ENCODE data around the gene PPARGC1A.

DNA sequence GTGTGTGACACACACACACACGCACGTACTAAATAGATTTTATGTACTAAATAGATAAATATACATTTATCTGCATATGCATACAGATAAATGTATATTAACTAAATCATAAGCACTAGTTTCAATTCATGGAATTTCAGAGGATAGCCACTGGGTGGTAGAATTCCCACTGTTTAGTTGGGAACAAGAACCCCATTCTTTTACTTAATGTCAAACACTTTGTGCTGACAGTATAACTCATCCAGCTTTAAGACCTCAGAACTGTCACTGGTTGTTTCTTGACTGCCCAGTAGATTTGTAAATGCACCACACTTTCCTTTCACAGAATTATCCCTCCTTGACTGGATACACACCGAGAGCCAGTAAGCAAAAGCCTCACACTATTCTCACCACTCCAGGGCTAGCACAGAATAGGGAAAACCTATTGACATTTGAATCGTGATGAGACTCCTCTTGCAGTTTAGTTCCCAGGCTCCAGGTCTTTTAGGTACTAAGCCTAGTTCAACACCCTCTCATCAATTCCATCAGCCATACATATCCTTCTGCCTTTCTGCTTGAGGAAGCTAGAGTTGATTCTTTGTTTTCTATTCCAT is 32.4 kb downstream of the PPARGC1A start:
- no peak for TF ChIP-seq POLR2A (IDR thresholded peaks at IDR 0.05; ENCODE audit: low read depth, low read length)
- TF ChIP-seq, protein P1, sequence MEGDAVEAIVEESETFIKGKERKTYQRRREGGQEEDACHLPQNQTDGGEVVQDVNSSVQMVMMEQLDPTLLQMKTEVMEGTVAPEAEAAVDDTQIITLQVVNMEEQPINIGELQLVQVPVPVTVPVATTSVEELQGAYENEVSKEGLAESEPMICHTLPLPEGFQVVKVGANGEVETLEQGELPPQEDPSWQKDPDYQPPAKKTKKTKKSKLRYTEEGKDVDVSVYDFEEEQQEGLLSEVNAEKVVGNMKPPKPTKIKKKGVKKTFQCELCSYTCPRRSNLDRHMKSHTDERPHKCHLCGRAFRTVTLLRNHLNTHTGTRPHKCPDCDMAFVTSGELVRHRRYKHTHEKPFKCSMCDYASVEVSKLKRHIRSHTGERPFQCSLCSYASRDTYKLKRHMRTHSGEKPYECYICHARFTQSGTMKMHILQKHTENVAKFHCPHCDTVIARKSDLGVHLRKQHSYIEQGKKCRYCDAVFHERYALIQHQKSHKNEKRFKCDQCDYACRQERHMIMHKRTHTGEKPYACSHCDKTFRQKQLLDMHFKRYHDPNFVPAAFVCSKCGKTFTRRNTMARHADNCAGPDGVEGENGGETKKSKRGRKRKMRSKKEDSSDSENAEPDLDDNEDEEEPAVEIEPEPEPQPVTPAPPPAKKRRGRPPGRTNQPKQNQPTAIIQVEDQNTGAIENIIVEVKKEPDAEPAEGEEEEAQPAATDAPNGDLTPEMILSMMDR (IDR thresholded peaks at IDR 0.05; ENCODE audit: extremely low read depth in 1 of 2, insufficient read depth in 1 of 2, low read depth in 1 of 2, low read length in 2 of 2): no peak
- TF ChIP-seq EZH2 (IDR thresholded peaks at IDR 0.05; ENCODE audit: borderline replicate concordance, low read depth, low read length, severe bottlenecking): no peak
- TF ChIP-seq, protein P2, sequence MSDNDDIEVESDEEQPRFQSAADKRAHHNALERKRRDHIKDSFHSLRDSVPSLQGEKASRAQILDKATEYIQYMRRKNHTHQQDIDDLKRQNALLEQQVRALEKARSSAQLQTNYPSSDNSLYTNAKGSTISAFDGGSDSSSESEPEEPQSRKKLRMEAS (IDR thresholded peaks at IDR 0.05; ENCODE audit: insufficient read depth, insufficient read length): no peak
